Right cardiac atrium (tissue), 5 donors: Measurements from ENCODE around the gene TSPO. TPM values are rescaled to one million over a fixed set of nuclear protein-coding genes. Genes with fewer than 3 reads are reported as not detected.
"Not testable (repeated sequence)": the region's sequence is repeated elsewhere in the genome, so short reads cannot be mapped to it uniquely, and the experiment has no call there.

Experiments used
- ATAC-seq, 2 donors: fragments of 200-7000 bp; cut with Tn5 transposase; one replicate each; pipeline versions ENCODE4 v1.8.0 to v1.9.1; 2020; ENCODE audit warnings: moderate library complexity in 2 of 2, mild to moderate bottlenecking in 1 of 2
- DNase-seq, 3 donors: peaks; one replicate each; pipeline ENCODE4 v3.0.0-alpha.2; 2020
- H3K27ac ChIP-seq: one replicate; pipeline ENCODE4 v1.5.1; 2013; ENCODE audit warnings: mild to moderate bottlenecking, low read length, control low read depth, moderate library complexity
- H3K27me3 ChIP-seq: one replicate; pipeline ENCODE4 v1.6.1; 2013; ENCODE audit not compliant: control insufficient read depth, insufficient read depth
- H3K4me1 ChIP-seq: one replicate; pipeline ENCODE4 v1.6.1; 2013; ENCODE audit warnings: low read length; ENCODE audit not compliant: control insufficient read depth, insufficient read depth
- H3K4me3 ChIP-seq: one replicate; pipeline ENCODE4 v1.5.1; 2013; ENCODE audit warnings: low read length, control low read depth
- H3K9me3 ChIP-seq: one replicate; pipeline ENCODE4 v1.6.1; 2013; ENCODE audit warnings: low read length; ENCODE audit not compliant: control insufficient read depth
- WGBS: extraction: QIAGEN DNeasy Blood & Tissue Kit; methylation state at CpG from one replicate; pipeline ENCODE4 v1.1.7; 2013; 5-methylcytosine and 5-hydroxymethylcytosine counted together
- intact Hi-C, 4 donors: fragments of 100-400 bp; cut with DNase I; formaldehyde crosslinking; loops; one replicate each; pipeline versions ENCODE4 v1.11.0 to v1.14.0; 2022 to 2023
- long read RNA-seq, 4 donors: library from polyadenylated mRNA; unstranded; transcript quantifications; one replicate each; pipeline ENCODE4 v2.0.0, GENCODE V29; 2020 to 2021
- polyA plus RNA-seq: library from polyadenylated mRNA; stranded (reverse); fragments of 200-250 nt; gene quantifications from one replicate; pipeline ENCODE4 v1.2.3, GENCODE V29; 2013
- total RNA-seq, 4 donors: library from RNA; stranded (reverse); fragmentation: NEBNext Ultra II Directional; extraction: Animal tissue kit (Norgen Biotek cat#: 25700); gene quantifications; one replicate each; pipeline ENCODE4 v1.2.1, GENCODE V29; 2021
- donor health status: healthy with polysubstance abuse.
- donor health status: DM: no; HTN: yes; CAD: no.
- donor health status: DM: no; HTN: no; CAD: no.
- donor health status: DM: no; HTN: yes; CAD: no; lungs with severe emphysema.
- donor health status: DM: yes; HTN: yes; CAD: no.

Gene TSPO
- total RNA-seq (100 to 1,000 TPM in 1 of 4 donors, 10 to 100 TPM in 3; 69.6 to 102 (median 93.0) TPM), polyA plus RNA-seq (152 TPM)
- long read RNA-seq, donor 1, transcript TSPO-202 (4 exons, 881 nt), result major isoform, 109 of 137 reads
- long read RNA-seq, donor 1, partial matches to known transcripts, result 24 of 137 reads
- long read RNA-seq, donor 1, other reads (novel, unspliced or antisense), result 2 of 137 reads
- long read RNA-seq, donor 2, transcript TSPO-202 (4 exons, 881 nt), result major isoform, 93 of 116 reads
- long read RNA-seq, donor 2, partial matches to known transcripts, result 13 of 116 reads
- long read RNA-seq, donor 2, other reads (novel, unspliced or antisense), result 7 of 116 reads
- long read RNA-seq, donor 3, transcript TSPO-202 (4 exons, 881 nt), result major isoform, 71 of 83 reads
- long read RNA-seq, donor 3, partial matches to known transcripts, result 6 of 83 reads
- long read RNA-seq, donor 3, other reads (novel, unspliced or antisense), result 5 of 83 reads
- long read RNA-seq, donor 4, transcript TSPO-202 (4 exons, 881 nt), result major isoform, 84 of 103 reads
- long read RNA-seq, donor 4, partial matches to known transcripts, result 17 of 103 reads
- long read RNA-seq, donor 4, other reads (novel, unspliced or antisense), result 1 of 103 reads

DNA sequence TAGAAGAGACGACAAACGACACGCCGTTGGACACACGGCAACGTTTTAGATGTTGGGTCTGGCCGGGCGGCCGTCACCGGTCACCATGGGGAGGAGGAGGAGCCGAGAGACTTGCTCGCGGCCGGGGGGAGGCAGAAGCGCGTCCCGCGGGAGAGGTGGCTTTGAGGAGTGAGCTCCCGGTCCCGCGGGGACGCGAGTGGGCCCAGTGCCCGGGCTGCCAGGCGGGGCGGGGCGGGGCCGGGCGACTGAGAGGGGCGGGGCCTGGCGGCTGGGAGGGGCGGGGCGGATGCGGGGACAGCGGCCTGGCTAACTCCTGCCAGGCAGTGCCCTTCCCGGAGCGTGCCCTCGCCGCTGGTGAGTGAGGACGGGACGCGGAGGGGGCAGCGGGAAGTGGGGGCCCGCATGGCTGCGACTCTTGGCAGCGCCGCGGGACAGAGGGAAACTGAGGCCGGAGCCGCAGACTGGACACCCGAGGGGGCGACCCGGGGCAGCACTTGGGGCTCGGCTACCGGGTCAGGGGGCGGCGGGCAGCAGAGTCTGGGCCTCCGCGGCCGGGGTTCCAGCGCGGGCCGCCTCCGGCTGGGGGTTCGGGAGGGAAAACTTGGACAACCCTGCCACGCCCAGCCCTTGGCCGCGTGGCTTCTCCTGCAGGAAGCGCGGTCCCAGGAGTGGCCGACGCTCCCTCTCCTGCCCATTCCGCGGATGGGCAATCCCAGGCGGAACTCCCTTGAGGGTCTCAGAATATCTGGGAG lies at the start of gene TSPO:
TSPO (plus strand) TSS at position 309 of the 752 bp plus-strand sequence. CDS start 7,680 bp downstream, outside the sequence.
- peaks cover 6% of the 10 kb centered on the region for H3K4me1 ChIP-seq
- 1% methylated on average over 75 of the region's 75 CpGs for WGBS
- H3K27ac ChIP-seq, result peak within 1 kb of the TSS; percentile 15
- intact Hi-C loops, result no loop called here
- H3K4me3 ChIP-seq, result peak within 1 kb of the TSS; percentile 90
- DNase-seq, result peak; percentile 87 to 95 (median 94)
- peak; percentile 86 to 87 for ATAC-seq
- no peaks in the 10 kb centered on the region for H3K9me3 ChIP-seq
- no peaks in the 10 kb centered on the region for H3K27me3 ChIP-seq

DNA sequence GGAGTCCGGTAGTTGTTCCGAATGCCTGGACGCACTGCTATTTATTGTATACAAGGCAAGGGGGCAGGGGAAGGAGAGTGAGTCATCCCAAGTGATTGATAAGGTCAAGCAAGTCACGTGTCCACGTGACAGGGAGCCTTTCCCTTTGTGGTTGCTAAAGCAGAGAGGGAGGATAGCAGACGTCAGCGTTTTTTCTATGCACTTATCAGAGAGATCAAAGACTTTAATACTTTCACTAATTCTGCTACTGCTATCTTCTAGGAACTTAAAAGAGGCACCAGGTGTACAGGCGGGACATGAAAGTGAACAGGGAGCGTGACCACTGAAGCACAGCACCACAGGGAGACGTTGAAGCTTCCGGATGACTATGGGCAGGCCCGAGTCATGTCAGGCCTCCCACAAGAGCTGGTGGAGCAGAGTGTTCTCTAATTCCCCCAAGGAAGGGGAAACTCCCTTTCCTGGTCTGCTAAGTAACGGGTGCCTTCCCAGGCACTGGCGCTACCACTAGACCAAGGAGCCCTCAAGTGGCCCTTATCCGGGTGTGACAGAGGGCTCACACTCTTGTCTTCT lies 47.2 kb upstream of the TSPO start:
- H3K4me3 ChIP-seq, H3K27me3 ChIP-seq, ATAC-seq, H3K4me1 ChIP-seq, H3K9me3 ChIP-seq, H3K27ac ChIP-seq, intact Hi-C loops, DNase-seq: not testable (repeated sequence)
- WGBS, result 51% methylated on average over 15 of the region's 15 CpGs

DNA sequence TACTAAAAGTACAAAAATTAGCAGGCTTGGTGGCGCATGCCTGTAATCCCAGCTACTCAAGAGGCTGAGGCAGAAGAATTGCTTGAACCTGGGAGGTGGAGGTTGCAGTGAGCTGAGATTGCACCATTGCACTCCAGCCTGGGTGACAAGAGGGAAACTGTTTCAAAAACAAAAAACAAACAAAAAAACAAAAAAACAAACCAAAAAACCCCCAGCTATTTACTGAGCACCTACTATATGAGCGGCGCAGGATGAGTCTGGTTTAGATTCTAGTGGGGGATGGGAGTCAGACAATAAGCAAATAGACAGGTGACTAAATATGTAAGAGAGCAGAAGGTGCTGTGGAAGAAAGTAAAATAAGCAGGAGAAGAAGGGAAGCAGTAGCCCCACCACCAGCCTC lies 46.4 kb upstream of the TSPO start:
- H3K27ac ChIP-seq, H3K4me1 ChIP-seq, H3K27me3 ChIP-seq, ATAC-seq, intact Hi-C loops, DNase-seq, H3K4me3 ChIP-seq, H3K9me3 ChIP-seq: not testable (repeated sequence)
- over 99% methylated on average over 3 of the region's 3 CpGs for WGBS

DNA sequence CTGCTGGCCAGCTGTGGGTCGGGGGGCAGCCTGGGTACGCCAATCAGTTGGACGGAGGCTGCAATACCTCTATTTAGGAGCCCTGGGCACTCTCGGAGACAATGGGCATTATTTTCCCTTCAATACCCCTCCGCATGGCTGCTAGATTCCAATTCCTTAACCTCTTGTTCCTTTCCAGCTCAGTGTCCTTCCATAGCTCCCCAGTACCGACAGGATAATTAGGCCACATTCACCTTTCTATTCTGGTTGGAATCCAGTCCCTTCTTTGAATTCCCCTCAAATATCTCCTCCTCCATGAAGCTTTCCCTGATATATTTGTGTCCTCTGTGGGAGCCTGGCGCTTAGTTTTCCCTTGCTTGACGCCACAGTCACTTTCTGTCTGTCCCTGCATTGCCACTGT lies 45.1 kb upstream of the TSPO start:
- intact Hi-C loops, result no loop called here
- Histone ChIP-seq H3K4me3 (no peak overlapping the region), H3K9me3 (no peaks in the 10 kb centered on the region), H3K27me3 (no peaks in the 10 kb centered on the region), H3K4me1 (peaks cover 6% of the 10 kb centered on the region), H3K27ac (no peak overlapping the region)
- no peak for DNase-seq
- WGBS, result 89% methylated on average over 8 of the region's 8 CpGs
- no peak for ATAC-seq

DNA sequence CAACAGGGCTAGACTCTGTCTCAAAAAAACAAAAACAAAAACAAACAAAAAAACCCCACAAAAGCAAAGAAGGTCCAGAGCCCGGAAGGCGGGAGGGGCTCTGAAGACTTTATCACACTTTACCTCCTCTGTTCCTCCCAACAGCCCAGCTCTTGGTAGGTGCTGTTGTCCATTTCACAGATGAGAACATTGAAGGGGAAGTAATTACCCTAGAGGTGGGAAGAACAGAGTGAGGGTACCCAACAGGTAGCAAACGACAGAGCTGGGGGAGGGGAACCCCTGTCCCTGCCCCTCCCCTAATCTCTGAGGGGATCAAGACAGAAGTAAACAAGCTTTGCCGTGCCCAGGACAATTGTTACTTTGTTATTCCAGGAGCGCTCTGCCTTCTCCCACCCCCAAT lies 41.8 kb upstream of the TSPO start:
- intact Hi-C loops, result no loop called here
- DNase-seq (no peak), ATAC-seq (no peak)
- H3K27ac ChIP-seq, result no peak overlapping the region
- WGBS, result 56% methylated on average over 5 of the region's 5 CpGs
- H3K27me3 ChIP-seq, result no peaks in the 10 kb centered on the region
- H3K9me3 ChIP-seq, result no peaks in the 10 kb centered on the region
- H3K4me1 ChIP-seq, result no peaks in the 10 kb centered on the region
- no peak overlapping the region for H3K4me3 ChIP-seq

DNA sequence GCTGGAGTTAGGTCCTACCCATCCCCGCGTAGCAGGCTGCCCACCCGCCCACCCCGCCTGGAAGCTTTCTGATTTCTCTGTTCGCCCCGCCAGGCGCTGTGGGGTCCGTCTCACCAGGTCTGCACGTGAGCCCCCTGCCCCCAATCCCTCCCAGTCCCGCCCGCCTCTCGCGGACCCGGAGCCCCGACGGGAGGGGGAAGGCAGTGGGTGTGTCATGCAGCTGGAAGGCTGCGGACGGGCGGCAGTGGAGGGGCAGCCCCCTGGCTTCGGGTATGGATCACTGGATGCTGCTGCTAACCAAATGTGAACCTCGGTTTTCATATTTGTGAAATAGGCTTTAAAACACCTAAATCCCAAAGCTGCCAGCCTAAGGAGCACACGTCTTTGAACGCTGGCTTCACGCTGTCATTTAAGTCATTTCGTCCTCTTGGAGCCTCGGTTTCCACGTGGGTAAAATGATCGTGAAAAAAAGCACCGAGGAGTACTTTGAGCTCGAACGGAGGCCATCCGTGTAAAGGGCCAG lies 41.4 kb upstream of the TSPO start:
- Histone ChIP-seq H3K4me3 (peak overlapping the region; percentile 56), H3K4me1 (no peaks in the 10 kb centered on the region), H3K9me3 (no peaks in the 10 kb centered on the region), H3K27ac (no peak overlapping the region), H3K27me3 (no peaks in the 10 kb centered on the region)
- 11% methylated on average over 32 of the region's 32 CpGs for WGBS
- ATAC-seq, result no peak
- intact Hi-C loops, result no loop called here
- no peak for DNase-seq

DNA sequence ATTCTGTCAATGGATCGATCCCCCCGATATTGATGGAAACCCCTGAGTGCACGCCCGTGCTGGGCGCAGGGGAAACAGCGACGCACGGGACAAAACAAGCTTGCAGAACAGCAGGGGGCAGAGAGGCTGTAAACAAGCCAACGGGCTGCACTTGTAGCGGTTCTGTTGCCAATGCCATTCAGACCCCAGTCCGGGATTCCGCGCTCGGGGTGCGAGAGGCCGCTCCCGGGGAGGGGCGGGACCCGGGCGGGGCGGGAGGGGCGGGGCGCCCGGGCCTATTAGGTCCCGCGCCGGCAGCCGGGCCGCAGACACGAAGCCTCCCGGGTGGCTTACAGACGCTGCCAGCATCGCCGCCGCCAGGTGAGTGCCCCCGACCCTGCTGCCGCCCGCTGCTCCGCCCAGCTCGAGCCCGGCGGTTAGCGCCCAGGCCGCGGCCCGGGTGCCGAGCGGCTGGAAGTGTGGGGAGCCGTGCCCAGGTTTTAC lies 40.9 kb upstream of the TSPO start, which contains the start of gene BIK:
BIK (plus strand) TSS at position 307 of the 483 bp plus-strand sequence. CDS start 13,273 bp downstream, outside the sequence.
- Histone ChIP-seq H3K4me3 (peak within 1 kb of the TSS; percentile 56), H3K27me3 (no peaks in the 10 kb centered on the region), H3K27ac (no peak within 1 kb of the TSS), H3K9me3 (no peaks in the 10 kb centered on the region), H3K4me1 (no peaks in the 10 kb centered on the region)
- intact Hi-C loops, result no loop called here
- DNase-seq (peak in 2 of 3 donors; percentile 65 to 75), ATAC-seq (peak; percentile 50 to 68)
- under 1% methylated on average over 49 of the region's 49 CpGs for WGBS

DNA sequence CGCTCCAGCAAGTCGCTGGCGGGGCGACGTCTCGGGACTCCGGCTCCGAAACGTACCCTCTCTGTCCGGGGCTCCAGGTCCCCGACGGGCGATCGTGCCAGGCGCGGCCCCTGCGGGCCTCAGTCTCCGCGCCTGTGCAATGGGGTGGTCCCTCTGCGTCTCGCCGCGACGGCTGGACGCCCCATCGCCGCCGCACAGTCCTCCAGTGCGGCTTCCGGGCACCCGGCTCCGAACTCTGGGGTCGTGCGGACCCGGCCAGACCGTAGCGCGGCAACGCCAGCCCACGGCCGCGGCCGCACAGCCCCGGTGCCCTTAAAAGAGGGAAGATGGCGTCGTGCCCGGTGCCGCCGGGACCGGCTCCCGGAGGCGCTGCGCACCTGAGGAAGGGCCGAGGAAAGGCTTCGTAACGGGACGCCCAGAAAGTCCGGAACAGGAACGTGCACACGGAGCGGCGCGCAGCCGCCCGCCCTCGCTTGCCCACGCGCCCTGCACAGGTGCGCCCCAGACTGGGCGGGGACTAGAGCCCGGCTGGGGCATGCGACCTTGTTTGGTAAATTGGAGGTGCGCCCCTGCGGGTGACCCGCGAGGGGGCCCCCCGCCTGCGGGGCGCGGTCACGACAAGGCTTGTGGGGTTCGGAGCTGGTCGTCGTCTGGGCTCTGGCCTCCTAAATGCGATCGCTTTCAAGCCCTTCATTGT lies 40.3 kb upstream of the TSPO start:
- H3K9me3 ChIP-seq, result no peaks in the 10 kb centered on the region
- no peak overlapping the region for H3K27ac ChIP-seq
- H3K4me1 ChIP-seq, result no peaks in the 10 kb centered on the region
- H3K27me3 ChIP-seq, result no peaks in the 10 kb centered on the region
- intact Hi-C loops, result no loop called here
- ATAC-seq (peak; percentile 38 to 43), DNase-seq (peak in 2 of 3 donors; percentile 64 to 68)
- H3K4me3 ChIP-seq, result peak overlapping the region; percentile 56
- 3% methylated on average over 86 of the region's 86 CpGs for WGBS

DNA sequence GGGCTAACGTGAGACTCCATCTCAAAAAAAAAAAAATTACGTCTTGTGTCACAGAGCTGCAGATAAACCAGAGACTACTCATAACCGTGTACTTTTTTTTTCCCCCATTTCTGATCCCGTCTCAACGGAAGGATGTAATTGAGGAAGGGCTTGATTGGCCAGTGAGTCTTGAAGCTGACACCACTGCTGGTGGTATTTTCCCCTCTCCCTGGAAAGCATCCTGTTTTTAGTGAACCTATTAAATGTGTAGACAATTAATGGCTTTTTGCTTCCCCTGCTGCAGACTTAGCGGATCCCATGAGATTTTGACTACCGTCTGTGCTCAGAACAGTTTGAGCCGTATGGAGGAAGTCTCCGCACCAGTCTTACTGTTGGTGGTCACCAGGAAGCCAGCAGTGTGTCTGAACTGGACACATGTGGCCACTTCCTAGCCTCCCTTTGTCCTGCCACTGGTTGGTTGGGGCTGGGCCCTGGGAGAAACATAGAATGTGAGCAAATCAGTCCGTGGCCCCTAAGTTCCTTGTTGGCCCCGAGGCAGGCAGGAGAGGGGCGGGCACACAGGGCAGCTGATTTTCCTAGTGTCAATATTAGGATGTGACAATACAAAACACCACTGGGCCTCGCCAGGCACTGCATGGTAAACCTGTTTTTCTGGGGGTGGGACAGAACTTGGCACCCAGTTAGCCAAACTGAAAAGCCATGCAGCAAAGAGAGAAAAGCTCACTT lies 37.7 kb upstream of the TSPO start:
- no peaks in the 10 kb centered on the region for H3K4me1 ChIP-seq
- no peak for ATAC-seq
- no peaks in the 10 kb centered on the region for H3K27me3 ChIP-seq
- WGBS, result 46% methylated on average over 13 of the region's 13 CpGs
- DNase-seq, result no peak
- intact Hi-C loops, result no loop called here
- no peak overlapping the region for H3K27ac ChIP-seq
- H3K4me3 ChIP-seq, result no peak overlapping the region
- H3K9me3 ChIP-seq, result no peaks in the 10 kb centered on the region
